Measurements from ENCODE around the gene SUCLA2.
"Not testable (repeated sequence)": the region's sequence is repeated elsewhere in the genome, so short reads cannot be mapped to it uniquely, and the experiment has no call there.

Gene SUCLA2

GRCh38 chr13:47990920-47991466 is 10.1 kb downstream of the SUCLA2 start:
- no peak for DNase-seq

GRCh38 chr13:47990427-47990826 is 10.6 kb downstream of the SUCLA2 start:
- no peak for DNase-seq

- DNase-seq = no peak
Measured at GRCh38 chr13:47983070-47983469, 18.0 kb downstream of the SUCLA2 start.

- DNase-seq = no peak
Measured at GRCh38 chr13:47976325-47976724, 24.7 kb downstream of the SUCLA2 start.

GRCh38 chr13:47964863-47965262 is 36.2 kb downstream of the SUCLA2 start:
- DNase-seq = no peak

GRCh38 chr13:47962237-47962636 is 38.8 kb downstream of the SUCLA2 start:
- no peak for DNase-seq

- DNase-seq = no peak
Measured at GRCh38 chr13:47959468-47960247, 41.4 kb downstream of the SUCLA2 start.

- DNase-seq = no peak
Measured at GRCh38 chr13:47957073-47957472, 44.0 kb downstream of the SUCLA2 start.

- no peak for DNase-seq
Measured at GRCh38 chr13:47955836-47956235, 45.2 kb downstream of the SUCLA2 start.

GRCh38 chr13:47949799-47950198 is 51.3 kb downstream of the SUCLA2 start:
- no peak for DNase-seq

GRCh38 chr13:47945738-47946137 is 55.3 kb downstream of the SUCLA2 start:
- DNase-seq = no peak

GRCh38 chr13:47945146-47945545 is 55.9 kb downstream of the SUCLA2 start:
- DNase-seq = not testable (repeated sequence)

GRCh38 chr13:47934371-47934770 is 66.7 kb downstream of the SUCLA2 start:
- no peak for DNase-seq

GRCh38 chr13:47932950-47933923 is 67.8 kb downstream of the SUCLA2 start:
- DNase-seq = peak; percentile 17

- no peak for DNase-seq
Measured at GRCh38 chr13:47930649-47931165, 70.4 kb downstream of the SUCLA2 start.

- DNase-seq = no peak
Measured at GRCh38 chr13:47929156-47929555, 71.9 kb downstream of the SUCLA2 start.

- no peak for DNase-seq
Measured at GRCh38 chr13:47917022-47917574, 84.0 kb downstream of the SUCLA2 start.

- DNase-seq = peak; percentile 17
Measured at GRCh38 chr13:47908197-47908902, 92.7 kb downstream of the SUCLA2 start.

GRCh38 chr13:47904891-47905290 is 96.2 kb downstream of the SUCLA2 start:
- DNase-seq = no peak

- DNase-seq = no peak
Measured at GRCh38 chr13:47904241-47904640, 96.8 kb downstream of the SUCLA2 start.

- DNase-seq = no peak
Measured at GRCh38 chr13:47903836-47904235, 97.2 kb downstream of the SUCLA2 start.

GRCh38 chr13:47901441-47901840 is 99.6 kb downstream of the SUCLA2 start:
- no peak for DNase-seq
